Left cardiac atrium (tissue), 4 donors: ENCODE data around the gene DNAH17. TPM values are rescaled to one million over a fixed set of nuclear protein-coding genes. Genes with fewer than 3 reads are reported as not detected.
A peak's percentile ranks its signal among the peaks of the same experiment; 100 is the strongest.

Experiments used
- ATAC-seq, 2 donors: fragments of 200-7000 bp; cut with Tn5 transposase; one replicate each; pipeline ENCODE4 v1.9.1; 2020; ENCODE audit warnings: mild to moderate bottlenecking in 2 of 2, moderate library complexity in 2 of 2
- DNase-seq: peaks from one replicate; pipeline ENCODE4 v3.0.0-alpha.2; 2020
- intact Hi-C, 2 donors: fragments of 100-400 bp; cut with DNase I; formaldehyde crosslinking; loops; one replicate each; pipeline versions ENCODE4 v1.14.1 to v1.15.1; 2022 to 2023
- total RNA-seq, 2 donors: library from RNA; stranded (reverse); fragmentation: NEBNext Ultra II Directional; extraction: Animal tissue kit (Norgen Biotek cat#: 25700); gene quantifications; one replicate each; pipeline ENCODE4 v1.2.1, GENCODE V29; 2021
- donor health status: DM: no; HTN: yes; CAD: no.
- donor health status: DM: no; HTN: yes; CAD: no; lungs with severe emphysema.
- donor health status: DM: yes; HTN: yes; CAD: no.
- donor health status: Dilated cardiomyopathy.

The DNAH17 gene
- total RNA-seq, 2 donors from 2014 or later = 0.21 to 0.32 TPM

- DNase-seq (no peak), ATAC-seq (no peak)
- intact Hi-C loops = no loop called here
Measured at GRCh38 chr17:78427140-78427539, 150.1 kb downstream of the DNAH17 start.

GRCh38 chr17:78426293-78426879, 150.8 kb downstream of the DNAH17 start:
- no peak for ATAC-seq
- intact Hi-C loops = no loop called here
- DNase-seq = no peak

GRCh38 chr17:78425429-78425828, 151.8 kb downstream of the DNAH17 start:
- DNase-seq (peak; percentile 52), ATAC-seq (peak in 1 of 2 donors; percentile 44)
- intact Hi-C loops = no loop called here

GRCh38 chr17:78423961-78424675, 153.1 kb downstream of the DNAH17 start:
- no peak for DNase-seq
- ATAC-seq = no peak
- intact Hi-C loops = loop anchor here (5.0 kb wide), 3 partner anchors 62 to 172 kb away; partner anchors contain the start of gene SOCS3 (in 1 of the 2)

GRCh38 chr17:78422872-78423588, 154.2 kb downstream of the DNAH17 start:
- ATAC-seq = no peak
- DNase-seq = no peak
- intact Hi-C loops = loop anchor here (1.0 to 5.0 kb wide), 4 partner anchors 61 to 171 kb away; partner anchors contain the start of gene SOCS3 (in 2 of the 2)

- ATAC-seq = no peak
- intact Hi-C loops = loop anchor here (1.0 to 5.0 kb wide), 4 partner anchors 60 to 170 kb away; partner anchors contain the start of gene SOCS3 (in 2 of the 2)
- no peak for DNase-seq
Measured at GRCh38 chr17:78422267-78422605, 155.0 kb downstream of the DNAH17 start.

GRCh38 chr17:78421534-78422266, 155.5 kb downstream of the DNAH17 start:
- intact Hi-C loops = loop anchor here (1.0 to 5.0 kb wide), 5 partner anchors 59 to 169 kb away; partner anchors contain the start of gene SOCS3 (in 2 of the 2)
- DNase-seq (peak; percentile 79), ATAC-seq (peak; percentile 61 to 67)

GRCh38 chr17:78421084-78421533, 156.1 kb downstream of the DNAH17 start:
- intact Hi-C loops = loop anchor here (2.0 to 5.0 kb wide), 4 partner anchors 59 to 169 kb away; partner anchors contain the start of gene SOCS3 (in 1 of the 2)
- ATAC-seq (no peak), DNase-seq (no peak)

- intact Hi-C loops = loop anchor here (2.0 to 5.0 kb wide), 4 partner anchors 58 to 168 kb away; partner anchors contain the start of gene SOCS3 (in 1 of the 2)
- ATAC-seq (peak in 1 of 2 donors; percentile 17), DNase-seq (peak; percentile 58)
Measured at GRCh38 chr17:78419970-78420815, 157.0 kb downstream of the DNAH17 start.

- DNase-seq = no peak
- ATAC-seq = no peak
- intact Hi-C loops = no loop called here
Measured at GRCh38 chr17:78418326-78419026, 158.7 kb downstream of the DNAH17 start.

GRCh38 chr17:78417531-78417909, 159.7 kb downstream of the DNAH17 start:
- ATAC-seq (no peak), DNase-seq (no peak)
- intact Hi-C loops = no loop called here

- DNase-seq (no peak), ATAC-seq (peak; percentile 52 to 61)
- intact Hi-C loops = no loop called here
Measured at GRCh38 chr17:78416791-78417530, 160.2 kb downstream of the DNAH17 start.

GRCh38 chr17:78415821-78416711, 161.1 kb downstream of the DNAH17 start:
- DNase-seq = peak; percentile 59
- intact Hi-C loops = no loop called here
- no peak for ATAC-seq

GRCh38 chr17:78414178-78415162, 162.7 kb downstream of the DNAH17 start:
- ATAC-seq = no peak

GRCh38 chr17:78412403-78412802, 164.8 kb downstream of the DNAH17 start:
- intact Hi-C loops = no loop called here
- ATAC-seq (no peak), DNase-seq (no peak)

More at GRCh38 chr17:78414178-78415162, 162.7 kb downstream of the DNAH17 start:
- intact Hi-C loops = no loop called here
- no peak for DNase-seq
